CD4-positive, alpha-beta T cell (primary cell): ENCODE results near the gene SCGB1A1. TPM values are rescaled to one million over a fixed set of nuclear protein-coding genes. Genes with fewer than 3 reads are reported as not detected.
A peak's percentile ranks its signal among the peaks of the same experiment; 100 is the strongest.

Experiments used
- ATAC-seq: fragments of 200-7000 bp; cut with Tn5 transposase; one replicate; pipeline ENCODE4 v1.10.0; 2022; ENCODE audit warnings: mild to moderate bottlenecking; ENCODE audit not compliant: poor library complexity
- CTCF ChIA-PET: fragments of 350-600 bp; sonication (Branson Sonifier 250); formaldehyde crosslinking; loops from one replicate; lab custom pipeline; 2021; ENCODE audit warnings: antibody characterized with exemption, inconsistent platforms; lab: Charles Lee
- POLR2A ChIA-PET: fragments of 350-600 bp; sonication (Branson Sonifier 250); formaldehyde crosslinking; loops from one replicate; lab custom pipeline; 2021; ENCODE audit warnings: antibody characterized with exemption, inconsistent platforms; lab: Charles Lee
- DNase-seq, 14 experiments: peaks; one replicate each; pipeline ENCODE4 v3.0.0-alpha.2; 2013 to 2020; ENCODE audit warnings: mixed read lengths in 2 of 14
- H3K27ac ChIP-seq, 2 donors: one replicate each; pipeline versions ENCODE4 v1.5.1 to v1.7.0; 2013; ENCODE audit warnings: low read length in 2 of 2, low read depth in 1 of 2, mild to moderate bottlenecking in 1 of 2
- H3K27me3 ChIP-seq, 2 experiments: 1 replicate in 1 of 2; 2 replicates in 1 of 2; pipeline versions ENCODE4 v1.6.1 to v1.7.0; 2013; ENCODE audit warnings: low read length in 2 of 2, control low read depth in 1 of 2, mild to moderate bottlenecking in 1 of 2, moderate library complexity in 1 of 2; ENCODE audit not compliant: insufficient read depth in 2 of 2, control insufficient read depth in 1 of 2
- H3K36me3 ChIP-seq: one replicate; pipeline ENCODE4 v1.6.1; 2013; ENCODE audit warnings: low read length, control low read depth; ENCODE audit not compliant: insufficient read depth
- H3K4me1 ChIP-seq: one replicate; pipeline ENCODE4 v1.6.1; 2013; ENCODE audit warnings: low read length, control low read depth; ENCODE audit not compliant: insufficient read depth
- H3K4me3 ChIP-seq: one replicate; pipeline ENCODE4 v1.5.1; 2013; ENCODE audit warnings: mild to moderate bottlenecking, low read length, moderate library complexity
- H3K9me3 ChIP-seq, 2 experiments: 1 replicate in 1 of 2; 2 replicates in 1 of 2; pipeline versions ENCODE4 v1.6.1 to v1.7.0; 2013; ENCODE audit warnings: low read length in 2 of 2, mild to moderate bottlenecking in 2 of 2, control low read depth in 1 of 2, moderate library complexity in 1 of 2; ENCODE audit not compliant: control insufficient read depth in 1 of 2, insufficient read depth in 1 of 2
- H3K27ac Mint-ChIP-seq: one replicate; pipeline ENCODE4 v1.8.0; 2020; ENCODE audit warnings: mixed read lengths
- H3K27me3 Mint-ChIP-seq: one replicate; pipeline ENCODE4 v1.8.0; 2021; ENCODE audit warnings: mixed read lengths
- H3K36me3 Mint-ChIP-seq: one replicate; pipeline ENCODE4 v1.8.0; 2021; ENCODE audit warnings: low read depth, mixed read lengths
- H3K4me1 Mint-ChIP-seq: one replicate; pipeline ENCODE4 v1.8.0; 2021; ENCODE audit warnings: low read depth, mixed read lengths
- H3K4me3 Mint-ChIP-seq: one replicate; pipeline ENCODE4 v1.8.0; 2020; ENCODE audit warnings: mild to moderate bottlenecking, mixed read lengths
- H3K9me3 Mint-ChIP-seq: one replicate; pipeline ENCODE4 v1.8.0; 2020; ENCODE audit warnings: mixed read lengths
- CTCF ChIP-seq: fragments of 200-600 bp; IDR thresholded peaks from one replicate; pipeline ENCODE4 v1.8.0; 2022; ENCODE audit warnings: antibody characterized with exemption, mild to moderate bottlenecking
- intact Hi-C, 2 experiments: fragments of 100-400 bp; cut with DNase I in 1 of 2; cut with micrococcal nuclease in 1 of 2; formaldehyde crosslinking; loops; one replicate each; pipeline versions ENCODE4 v1.15.1 to v1.9.0; 2023 to 2025; cut with DNase I, micrococcal nuclease
- total RNA-seq, 174 experiments: library from RNA in 2 of 174; stranded (reverse) in 2 of 174; gene quantifications; one replicate each; pipeline ENCODE4 v1.2.3 and lab custom pipeline; 2021 to 2026

SCGB1A1 gene
- total RNA-seq, 2 experiments from 2014 or later, result not detected

- Histone ChIP-seq H3K4me3 (no peak overlapping the region), H3K27me3 (no peaks in the 10 kb centered on the region), H3K36me3 (no peaks in the 10 kb centered on the region), H3K9me3 (no peaks in the 10 kb centered on the region), H3K27ac (no peak overlapping the region), H3K4me1 (peaks cover 22% of the 10 kb centered on the region)
- TF ChIP-seq CTCF, result no peak
- CTCF ChIA-PET, result no interaction called here
- Mint-ChIP-seq H3K27me3 (no peaks in the 10 kb centered on the region), H3K27ac (no peak overlapping the region), H3K36me3 (no peaks in the 10 kb centered on the region), H3K9me3 (no peaks in the 10 kb centered on the region), H3K4me3 (no peak overlapping the region), H3K4me1 (peaks cover 41% of the 10 kb centered on the region)
- DNase-seq, result no peak
- POLR2A ChIA-PET, result no interaction called here
- no peak for ATAC-seq
- intact Hi-C loops, result no loop called here
Observed at GRCh38 chr11:62432695-62433094, 13.9 kb downstream of the SCGB1A1 start.

- Histone ChIP-seq H3K9me3 (no peaks in the 10 kb centered on the region), H3K4me3 (no peak overlapping the region), H3K27me3 (no peaks in the 10 kb centered on the region), H3K27ac (no peak overlapping the region), H3K36me3 (no peaks in the 10 kb centered on the region), H3K4me1 (peaks cover 19% of the 10 kb centered on the region)
- no peak overlapping the region for H3K27ac Mint-ChIP-seq
- no peaks in the 10 kb centered on the region for H3K36me3 Mint-ChIP-seq
- peaks cover 39% of the 10 kb centered on the region for H3K4me1 Mint-ChIP-seq
- no peaks in the 10 kb centered on the region for H3K27me3 Mint-ChIP-seq
- TF ChIP-seq CTCF, result no peak
- ChIA-PET POLR2A (no interaction called here), CTCF (no interaction called here)
- no peak for DNase-seq
- peak overlapping the region; percentile 5 for H3K4me3 Mint-ChIP-seq
- no peaks in the 10 kb centered on the region for H3K9me3 Mint-ChIP-seq
- intact Hi-C loops, result no loop called here
- ATAC-seq, result no peak
Observed at GRCh38 chr11:62433141-62433903, 14.5 kb downstream of the SCGB1A1 start.

- H3K9me3 Mint-ChIP-seq, result no peaks in the 10 kb centered on the region
- H3K4me1 ChIP-seq, result peaks cover 15% of the 10 kb centered on the region
- H3K36me3 Mint-ChIP-seq, result no peaks in the 10 kb centered on the region
- ATAC-seq (no peak), DNase-seq (no peak)
- H3K36me3 ChIP-seq, result no peaks in the 10 kb centered on the region
- TF ChIP-seq CTCF, result no peak
- H3K27ac ChIP-seq, result no peak overlapping the region
- no peak overlapping the region for H3K27ac Mint-ChIP-seq
- H3K4me3 Mint-ChIP-seq, result no peak overlapping the region
- no peaks in the 10 kb centered on the region for H3K27me3 Mint-ChIP-seq
- peaks cover 39% of the 10 kb centered on the region for H3K4me1 Mint-ChIP-seq
- no peaks in the 10 kb centered on the region for H3K9me3 ChIP-seq
- POLR2A ChIA-PET, result interaction anchor here (0.7 kb wide), 1 partner anchor 9 kb away, joined by 3 read pairs; no protein-coding TSS in a partner anchor
- CTCF ChIA-PET, result interaction anchor here (1.3 kb wide), 1 partner anchor 9 kb away, joined by 6 read pairs; no protein-coding TSS in a partner anchor
- no peaks in the 10 kb centered on the region for H3K27me3 ChIP-seq
- intact Hi-C loops, result no loop called here
- H3K4me3 ChIP-seq, result no peak overlapping the region
Observed at GRCh38 chr11:62433904-62434276, 15.1 kb downstream of the SCGB1A1 start.
